ENCODE results near the gene RNF208. TPM values are rescaled to one million over a fixed set of nuclear protein-coding genes. Genes with fewer than 3 reads are reported as not detected.

Gene RNF208
- total and polyA plus RNA-seq, 4 donors = 2.0 to 66.6 (median 33.7) TPM

- 57% methylated on average over 16 of the region's 18 CpGs for WGBS (ENCODE audit: insufficient coverage)
- no peaks in the 10 kb centered on the region for H3K27me3 ChIP-seq (ENCODE audit: control insufficient read depth, insufficient read depth, low read length)
These were observed 5.9 kb upstream of the RNF208 start for GRCh38 chr9:137227853-137228505.

DNA sequence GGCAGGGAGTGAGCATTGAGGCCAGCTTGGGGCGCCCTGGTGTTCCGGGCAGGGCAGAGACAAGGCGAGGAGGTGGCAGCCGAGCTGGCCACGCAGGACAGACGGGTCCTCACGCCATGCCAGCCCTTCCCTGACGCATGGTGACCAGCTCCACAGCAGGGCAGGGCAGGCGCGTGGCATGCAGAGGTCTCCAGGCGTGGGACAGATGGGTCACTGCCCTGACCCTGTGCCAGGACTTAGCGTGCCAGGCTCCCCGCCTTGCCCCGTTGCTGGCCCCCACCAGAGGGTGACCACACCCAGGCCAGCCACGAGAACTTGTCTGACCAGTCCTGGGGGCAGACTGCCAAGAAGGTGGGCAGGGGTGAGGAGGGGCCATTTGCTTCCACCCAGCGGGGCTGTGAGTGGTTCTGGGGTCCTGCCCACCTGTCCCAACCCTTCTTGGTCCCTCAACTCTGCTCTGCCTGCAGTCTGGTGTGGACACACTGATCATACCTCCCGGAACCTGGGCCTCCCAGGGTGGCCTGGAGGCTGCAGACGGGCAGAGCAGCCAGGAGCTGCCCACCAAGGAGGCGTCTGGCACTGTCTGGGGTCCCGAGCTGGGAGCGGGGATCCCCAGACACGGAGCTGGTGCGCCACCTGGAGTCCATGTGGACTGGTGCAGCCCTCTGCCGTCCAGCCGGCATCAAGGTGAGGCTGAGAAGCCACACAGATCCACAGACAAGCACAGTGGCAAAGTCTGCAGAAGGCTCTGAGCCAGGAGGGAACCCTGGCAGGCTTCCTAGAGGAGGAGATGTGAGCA is 5.2 kb upstream of the RNF208 start, which contains the start of gene RNF224:
Gene RNF224, plus strand, starts transcription at position 449 of the 799 bp plus-strand sequence. CDS start 834 bp downstream, outside the sequence.
- DNase-seq (ENCODE audit: low read depth in 4 of 6, low spot score in 6 of 6) = peak in 3 of 6 donors; percentile 45 to 87 (median 83)
- peaks cover 26% of the 10 kb centered on the region for H3K4me1 ChIP-seq (ENCODE audit: control insufficient read depth, insufficient read depth, low read length)
- 46% methylated on average over 25 of the region's 25 CpGs for WGBS (ENCODE audit: insufficient coverage)
- H3K27me3 ChIP-seq (ENCODE audit: control insufficient read depth, insufficient read depth, low read length) = no peaks in the 10 kb centered on the region
- H3K27ac ChIP-seq (ENCODE audit: low read depth, low read length) = no peak within 1 kb of the TSS
- no peaks in the 10 kb centered on the region for H3K9me3 ChIP-seq (ENCODE audit: control insufficient read depth, insufficient read depth, low read length)
- H3K4me3 ChIP-seq (ENCODE audit: low read depth, low read length) = no peak within 1 kb of the TSS
- H3K36me3 ChIP-seq (ENCODE audit: control insufficient read depth, insufficient read depth, low read length) = peaks cover 2% of the 10 kb centered on the region

More at GRCh38 chr9:137227853-137228505, 5.9 kb upstream of the RNF208 start:
- DNase-seq (ENCODE audit: low read depth in 4 of 6, low spot score in 6 of 6) = no peak
- Histone ChIP-seq H3K4me3 (ENCODE audit: low read depth, low read length) (no peak overlapping the region), H3K4me1 (ENCODE audit: control insufficient read depth, insufficient read depth, low read length) (peaks cover 19% of the 10 kb centered on the region), H3K27ac (ENCODE audit: low read depth, low read length) (no peak overlapping the region), H3K9me3 (ENCODE audit: control insufficient read depth, insufficient read depth, low read length) (no peaks in the 10 kb centered on the region), H3K36me3 (ENCODE audit: control insufficient read depth, insufficient read depth, low read length) (peaks cover 4% of the 10 kb centered on the region)

DNA sequence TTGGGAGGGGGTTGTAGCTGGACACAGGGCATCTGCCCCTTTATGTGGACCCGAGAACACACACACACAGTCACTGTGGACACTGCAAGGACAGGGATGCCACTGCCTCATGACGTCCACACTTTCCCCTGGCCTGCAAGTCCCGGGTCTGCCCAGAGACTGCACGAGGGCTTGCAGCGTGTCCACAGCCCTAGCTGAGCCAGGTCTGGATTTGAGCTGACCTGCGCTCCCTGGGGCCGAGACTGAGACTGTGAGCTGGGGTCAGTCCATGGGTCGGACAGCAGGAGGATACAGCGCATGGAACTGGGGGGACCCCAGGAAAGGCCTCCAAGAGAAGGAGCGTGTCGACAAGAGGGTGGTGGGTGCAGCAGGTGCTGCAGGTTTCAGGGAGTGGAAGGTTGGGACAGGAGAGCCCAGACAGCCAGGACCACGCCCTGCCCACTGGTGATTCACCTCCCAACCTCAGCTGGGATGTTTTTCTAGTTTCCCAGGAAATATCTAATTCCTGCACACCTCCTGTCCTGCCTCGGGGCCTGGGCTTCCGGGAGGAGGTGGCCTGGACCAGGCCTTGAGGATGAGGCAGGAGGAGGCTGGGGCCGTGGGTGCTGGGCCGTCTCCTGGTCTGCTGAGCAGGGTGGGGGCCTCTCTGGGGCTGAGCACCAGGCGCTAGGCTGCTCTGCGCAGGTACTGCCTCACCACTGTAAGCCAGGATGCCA is 4.5 kb upstream of the RNF208 start:
- DNase-seq (ENCODE audit: low read depth in 4 of 6, low spot score in 6 of 6) = no peak
- Histone ChIP-seq H3K27ac (ENCODE audit: low read depth, low read length) (no peak overlapping the region), H3K36me3 (ENCODE audit: control insufficient read depth, insufficient read depth, low read length) (no peaks in the 10 kb centered on the region), H3K4me3 (ENCODE audit: low read depth, low read length) (no peak overlapping the region), H3K27me3 (ENCODE audit: control insufficient read depth, insufficient read depth, low read length) (no peaks in the 10 kb centered on the region), H3K4me1 (ENCODE audit: control insufficient read depth, insufficient read depth, low read length) (peaks cover 30% of the 10 kb centered on the region), H3K9me3 (ENCODE audit: control insufficient read depth, insufficient read depth, low read length) (no peaks in the 10 kb centered on the region)
- 80% methylated on average over 16 of the region's 18 CpGs for WGBS (ENCODE audit: insufficient coverage)

DNA sequence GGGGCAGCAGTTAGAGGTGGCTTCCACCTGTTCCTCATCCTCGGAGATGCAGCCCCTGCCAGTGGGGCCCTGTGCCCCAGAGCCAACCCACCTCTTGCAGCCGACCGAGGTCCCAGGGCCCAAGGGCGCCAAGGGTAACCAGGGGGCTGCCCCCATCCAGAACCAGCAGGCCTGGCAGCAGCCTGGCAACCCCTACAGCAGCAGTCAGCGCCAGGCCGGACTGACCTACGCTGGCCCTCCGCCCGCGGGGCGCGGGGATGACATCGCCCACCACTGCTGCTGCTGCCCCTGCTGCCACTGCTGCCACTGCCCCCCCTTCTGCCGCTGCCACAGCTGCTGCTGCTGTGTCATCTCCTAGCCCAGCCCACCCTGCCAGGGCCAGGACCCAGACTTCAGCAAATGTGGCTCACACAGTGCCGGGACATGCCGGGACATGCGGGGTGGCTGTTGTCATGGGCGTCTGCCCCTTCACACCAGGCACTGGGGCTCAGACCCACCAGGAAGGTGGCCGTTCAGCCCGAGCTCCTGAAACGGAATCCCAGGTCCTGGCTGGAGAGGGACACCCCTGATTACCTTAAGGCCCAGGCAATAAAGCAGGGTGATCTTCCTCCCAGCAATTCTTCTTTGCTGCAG is 3.8 kb upstream of the RNF208 start:
- H3K36me3 ChIP-seq (ENCODE audit: control insufficient read depth, insufficient read depth, low read length) = peaks cover 2% of the 10 kb centered on the region
- WGBS (ENCODE audit: insufficient coverage) = 81% methylated on average over 21 of the region's 21 CpGs
- no peak overlapping the region for H3K4me3 ChIP-seq (ENCODE audit: low read depth, low read length)
- no peak overlapping the region for H3K27ac ChIP-seq (ENCODE audit: low read depth, low read length)
- no peaks in the 10 kb centered on the region for H3K27me3 ChIP-seq (ENCODE audit: control insufficient read depth, insufficient read depth, low read length)
- H3K4me1 ChIP-seq (ENCODE audit: control insufficient read depth, insufficient read depth, low read length) = peaks cover 35% of the 10 kb centered on the region
- no peak for DNase-seq (ENCODE audit: low read depth in 4 of 6, low spot score in 6 of 6)
- no peaks in the 10 kb centered on the region for H3K9me3 ChIP-seq (ENCODE audit: control insufficient read depth, insufficient read depth, low read length)

DNA sequence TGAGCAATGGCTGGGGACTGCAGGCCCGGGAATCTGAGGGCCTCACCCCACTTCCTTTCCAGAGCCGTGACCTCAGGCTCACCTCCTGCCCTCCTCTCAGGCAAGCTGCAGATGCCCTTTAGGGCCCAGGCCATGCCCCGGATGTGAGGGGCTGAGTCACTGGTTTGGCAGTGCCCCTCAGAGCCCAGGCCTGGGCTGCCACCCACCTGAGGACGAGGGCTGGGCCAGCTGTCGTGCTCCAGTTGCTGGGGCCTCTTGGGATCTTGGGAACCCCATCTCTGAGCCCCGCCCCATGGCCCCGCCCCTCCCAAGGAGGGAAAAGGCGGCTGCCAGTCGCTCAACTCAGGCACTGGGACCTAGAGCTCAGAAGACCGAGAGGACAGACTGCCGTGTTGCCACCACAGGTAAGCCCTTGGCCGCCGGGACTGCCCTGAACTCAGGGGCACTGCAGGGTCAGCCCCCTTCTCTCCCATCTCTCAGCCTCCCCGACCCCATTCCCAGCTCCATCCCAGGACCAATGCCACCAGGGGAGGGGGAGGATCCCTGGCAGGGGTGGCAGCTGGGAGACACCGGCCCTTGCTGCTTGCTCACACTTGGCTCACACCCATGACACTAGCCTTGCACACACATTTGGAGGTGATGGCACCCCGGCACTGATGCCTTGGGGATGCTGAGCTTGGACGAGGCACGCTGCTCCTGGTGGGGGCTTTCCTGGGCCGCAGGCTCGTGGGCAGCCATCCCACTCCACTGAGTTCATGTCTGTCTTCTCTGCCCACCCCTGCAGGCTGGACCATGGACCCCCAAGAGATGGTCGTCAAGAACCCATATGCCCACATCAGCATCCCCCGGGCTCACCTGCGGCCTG is 3.0 kb upstream of the RNF208 start, which contains the start of gene CYSRT1:
Gene CYSRT1, plus strand, starts transcription at position 345 of the 865 bp plus-strand sequence. Its CDS starts 448 bp downstream, at position 793.
- Histone ChIP-seq H3K27me3 (ENCODE audit: control insufficient read depth, insufficient read depth, low read length) (no peaks in the 10 kb centered on the region), H3K9me3 (ENCODE audit: control insufficient read depth, insufficient read depth, low read length) (no peaks in the 10 kb centered on the region), H3K36me3 (ENCODE audit: control insufficient read depth, insufficient read depth, low read length) (peaks cover 9% of the 10 kb centered on the region), H3K27ac (ENCODE audit: low read depth, low read length) (no peak within 1 kb of the TSS), H3K4me3 (ENCODE audit: low read depth, low read length) (peak within 1 kb of the TSS; percentile 60), H3K4me1 (ENCODE audit: control insufficient read depth, insufficient read depth, low read length) (peaks cover 38% of the 10 kb centered on the region)
- 53% methylated on average over 18 of the region's 23 CpGs for whole genome bisulfite sequencing (ENCODE audit: insufficient coverage)
- DNase-seq (ENCODE audit: low read depth in 4 of 6, low spot score in 6 of 6) = no peak

DNA sequence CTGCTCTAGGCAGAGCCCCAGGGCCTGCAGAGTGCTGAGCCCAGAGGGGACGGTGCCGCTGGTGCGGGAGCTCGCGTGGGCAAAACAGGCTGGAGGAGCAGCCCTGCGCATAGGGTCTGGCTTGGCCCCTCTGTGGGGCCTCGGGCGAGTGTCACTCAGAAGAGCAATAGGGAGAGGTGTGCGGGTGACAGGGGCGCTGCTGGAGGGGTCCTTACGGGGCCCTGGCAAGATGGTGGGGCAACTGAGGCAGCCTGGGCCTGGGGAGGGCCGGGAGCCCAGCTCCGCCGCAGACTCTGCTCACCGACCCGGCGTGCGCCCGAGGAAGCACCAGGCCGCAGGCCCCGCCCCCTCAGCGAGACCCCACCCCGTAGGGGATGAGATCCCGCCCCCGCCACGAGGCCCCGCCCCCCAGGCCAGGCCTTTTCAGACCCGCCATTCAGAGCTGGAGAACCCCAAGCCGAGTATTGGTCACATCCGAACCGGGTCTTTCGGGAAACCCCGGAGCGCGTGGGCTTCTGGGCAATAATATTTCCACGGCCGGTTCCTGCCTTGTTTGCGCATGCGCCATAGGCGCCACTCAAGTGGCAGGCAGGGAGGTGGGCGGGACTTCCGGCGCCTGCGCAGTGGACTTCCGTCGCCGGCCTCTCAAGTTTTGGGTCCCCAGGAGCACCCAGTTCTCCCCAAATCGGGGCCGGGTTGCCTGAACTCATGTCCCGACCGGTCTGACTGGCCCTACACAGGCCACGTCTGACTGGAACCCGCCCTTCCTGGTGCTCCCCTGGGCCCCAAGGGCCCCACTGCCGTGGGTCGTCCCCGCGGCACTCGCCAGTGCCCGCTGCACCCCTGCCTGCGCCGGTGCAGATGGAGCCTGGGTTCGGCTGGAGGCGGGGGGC is 1.3 kb upstream of the RNF208 start:
- H3K27me3 ChIP-seq (ENCODE audit: control insufficient read depth, insufficient read depth, low read length) = no peaks in the 10 kb centered on the region
- H3K4me1 ChIP-seq (ENCODE audit: control insufficient read depth, insufficient read depth, low read length) = peaks cover 43% of the 10 kb centered on the region
- under 1% methylated on average over 63 of the region's 63 CpGs for WGBS (ENCODE audit: insufficient coverage)
- peak overlapping the region; percentile 60 for H3K4me3 ChIP-seq (ENCODE audit: low read depth, low read length)
- DNase-seq (ENCODE audit: low read depth in 4 of 6, low spot score in 6 of 6) = peak; percentile 88 to 100 (median 96)
- peaks cover 27% of the 10 kb centered on the region for H3K36me3 ChIP-seq (ENCODE audit: control insufficient read depth, insufficient read depth, low read length)
- H3K9me3 ChIP-seq (ENCODE audit: control insufficient read depth, insufficient read depth, low read length) = no peaks in the 10 kb centered on the region
- H3K27ac ChIP-seq (ENCODE audit: low read depth, low read length) = peak overlapping the region; percentile 75

DNA sequence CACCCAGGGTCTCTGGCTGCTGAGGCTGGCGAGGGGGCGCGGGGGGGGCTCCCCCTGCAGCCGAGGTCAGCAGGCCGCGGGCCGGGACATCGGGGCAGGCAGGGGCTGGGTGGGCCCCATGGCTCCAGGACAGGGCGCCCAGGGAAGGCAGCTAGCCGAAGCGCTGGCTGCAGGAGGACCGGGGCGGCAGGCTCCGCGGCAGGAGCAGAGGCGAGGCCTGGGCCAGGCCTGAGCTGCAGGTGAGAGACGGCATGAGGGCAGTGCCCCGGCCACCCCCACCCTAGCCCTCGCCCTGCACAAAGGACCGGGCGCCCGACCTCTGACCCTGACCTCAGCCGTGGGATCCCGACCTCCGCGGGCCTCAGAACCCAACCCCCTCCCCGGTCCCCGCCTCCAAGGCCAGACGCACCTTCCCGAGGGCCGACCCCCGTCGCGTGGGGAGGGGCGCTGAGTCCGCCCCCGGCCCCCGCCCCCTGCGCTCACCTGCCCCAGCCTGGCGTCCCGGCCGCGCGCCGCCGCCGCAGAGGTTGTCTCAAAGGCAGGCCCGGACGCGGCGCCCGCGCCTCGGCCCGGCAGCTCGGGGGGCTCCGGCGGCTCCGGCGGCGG is 431 bp downstream of the RNF208 start:
- H3K4me1 ChIP-seq (ENCODE audit: control insufficient read depth, insufficient read depth, low read length) = peaks cover 36% of the 10 kb centered on the region
- peak in 2 of 6 donors; percentile 30 to 37 for DNase-seq (ENCODE audit: low read depth in 4 of 6, low spot score in 6 of 6)
- WGBS (ENCODE audit: insufficient coverage) = 3% methylated on average over 61 of the region's 61 CpGs

GRCh38 chr9:137221095-137221505 is 940 bp downstream of the RNF208 start:
- H3K27me3 ChIP-seq (ENCODE audit: control insufficient read depth, insufficient read depth, low read length) = no peaks in the 10 kb centered on the region
- no peak for DNase-seq (ENCODE audit: low read depth in 4 of 6, low spot score in 6 of 6)
- no CpG with 5 or more reads among the region's 14 CpGs for WGBS (ENCODE audit: insufficient coverage)
- H3K4me1 ChIP-seq (ENCODE audit: control insufficient read depth, insufficient read depth, low read length) = peaks cover 36% of the 10 kb centered on the region
- no peak overlapping the region for H3K27ac ChIP-seq (ENCODE audit: low read depth, low read length)
- H3K9me3 ChIP-seq (ENCODE audit: control insufficient read depth, insufficient read depth, low read length) = no peaks in the 10 kb centered on the region
- no peak overlapping the region for H3K4me3 ChIP-seq (ENCODE audit: low read depth, low read length)
- H3K36me3 ChIP-seq (ENCODE audit: control insufficient read depth, insufficient read depth, low read length) = peaks cover 49% of the 10 kb centered on the region

More for the DNA sequence above, 431 bp downstream of the RNF208 start:
- no peak overlapping the region for H3K27ac ChIP-seq (ENCODE audit: low read depth, low read length)
- no peaks in the 10 kb centered on the region for H3K27me3 ChIP-seq (ENCODE audit: control insufficient read depth, insufficient read depth, low read length)
- H3K36me3 ChIP-seq (ENCODE audit: control insufficient read depth, insufficient read depth, low read length) = peaks cover 44% of the 10 kb centered on the region
- peak overlapping the region; percentile 24 for H3K4me3 ChIP-seq (ENCODE audit: low read depth, low read length)
- H3K9me3 ChIP-seq (ENCODE audit: control insufficient read depth, insufficient read depth, low read length) = no peaks in the 10 kb centered on the region
